HL-60 (cell line): ENCODE measurements around the gene CEP44.

Source experiments
- CTCF ChIP-seq: IDR thresholded peaks from one replicate; pipeline ENCODE4 v1.5.1; 2011; ENCODE audit warnings: low read length, control low read depth, inconsistent platforms; ENCODE audit not compliant: insufficient read depth
- POLR2AphosphoS5 ChIP-seq: IDR thresholded peaks from 2 replicates; pipeline ENCODE4 v1.6.1; 2012; ENCODE audit warnings: low read depth
- REST ChIP-seq: IDR thresholded peaks from 2 replicates; pipeline ENCODE4 v1.6.1; 2012; ENCODE audit warnings: low read depth; ENCODE audit not compliant: insufficient replicate concordance
- SPI1 ChIP-seq: IDR thresholded peaks from 2 replicates; pipeline ENCODE4 v1.6.1; 2012; ENCODE audit warnings: low read depth, mild to moderate bottlenecking, borderline replicate concordance

DNA sequence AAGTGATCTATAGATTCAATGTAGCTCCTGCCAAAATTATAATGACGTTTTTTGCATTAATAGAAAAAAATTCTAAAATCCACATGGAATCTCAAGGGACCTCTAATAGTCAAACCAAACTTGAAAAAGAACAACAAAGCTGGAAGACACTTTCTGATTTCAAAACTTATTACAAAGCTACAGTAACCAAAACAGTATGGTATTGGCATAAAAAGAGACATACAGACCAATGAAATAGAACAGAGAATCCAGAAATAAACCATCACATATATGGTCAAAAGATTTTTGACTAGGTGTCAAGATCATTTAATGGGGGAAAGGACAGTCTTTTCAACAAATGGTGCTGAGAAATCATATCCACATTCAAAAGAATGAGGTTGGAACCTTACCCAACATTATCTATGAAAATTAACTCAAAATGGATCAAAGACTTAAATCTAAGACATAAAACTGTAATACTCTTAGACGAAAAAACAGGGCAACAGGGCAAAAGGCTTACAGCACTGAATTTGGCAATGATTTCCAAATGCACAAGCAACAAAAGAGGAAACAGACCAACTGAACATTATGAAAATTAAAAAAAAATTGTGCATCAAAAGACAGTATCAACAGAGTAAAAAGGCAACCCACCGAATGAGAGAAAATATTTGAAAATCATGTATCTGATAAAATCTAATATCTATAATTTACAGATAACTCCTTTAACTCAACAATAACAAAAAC, 4.1 kb upstream of the CEP44 start:
- no peak for TF ChIP-seq REST
- no peak for TF ChIP-seq CTCF
- TF ChIP-seq POLR2AphosphoS5 = no peak
- no peak for TF ChIP-seq SPI1
